HCT116 (cell line): ENCODE measurements around the gene WASHC2A.
A peak's percentile ranks its signal among the peaks of the same experiment; 100 is the strongest.
"Not testable (repeated sequence)": the region's sequence is repeated elsewhere in the genome, so short reads cannot be mapped to it uniquely, and the experiment has no call there.

Experiments
- CBX3 ChIP-seq: IDR thresholded peaks from 2 replicates; pipeline ENCODE4 v1.6.1; 2012; ENCODE audit warnings: low read depth
- CTCF ChIP-seq, 3 experiments: fragments of 200-600 bp in 1 of 3; sonication (generic) in 1 of 3; IDR thresholded peaks in 2 of 3; conservative IDR thresholded peaks in 1 of 3; 2 replicates each; pipeline ENCODE4 v1.5.1; 2012 to 2017; ENCODE audit warnings: low read depth in 2 of 3, low read length in 2 of 3, antibody characterized with exemption in 1 of 3, borderline replicate concordance in 1 of 3, control low read depth in 1 of 3, mild to moderate bottlenecking in 1 of 3, mixed read lengths in 1 of 3, mixed run types in 1 of 3, moderate library complexity in 1 of 3; ENCODE audit not compliant: insufficient read depth in 1 of 3
- JUND ChIP-seq: IDR thresholded peaks from 2 replicates; pipeline ENCODE4 v1.6.1; 2012
- POLR2A ChIP-seq: IDR thresholded peaks from 2 replicates; pipeline ENCODE4 v1.7.0; 2011; ENCODE audit warnings: borderline replicate concordance; ENCODE audit not compliant: insufficient read depth, insufficient read length; ENCODE audit errors: extremely low read depth
- POLR2AphosphoS5 ChIP-seq: IDR thresholded peaks from 2 replicates; pipeline ENCODE4 v1.6.1; 2011; ENCODE audit warnings: mild to moderate bottlenecking, low read depth, low read length, moderate library complexity
- RAD21 ChIP-seq: IDR thresholded peaks from 2 replicates; pipeline ENCODE4 v1.6.1; 2012; ENCODE audit warnings: low read depth, mild to moderate bottlenecking
- SIN3A ChIP-seq: IDR thresholded peaks from 2 replicates; pipeline ENCODE4 v1.6.1; 2012; ENCODE audit warnings: low read depth

DNA sequence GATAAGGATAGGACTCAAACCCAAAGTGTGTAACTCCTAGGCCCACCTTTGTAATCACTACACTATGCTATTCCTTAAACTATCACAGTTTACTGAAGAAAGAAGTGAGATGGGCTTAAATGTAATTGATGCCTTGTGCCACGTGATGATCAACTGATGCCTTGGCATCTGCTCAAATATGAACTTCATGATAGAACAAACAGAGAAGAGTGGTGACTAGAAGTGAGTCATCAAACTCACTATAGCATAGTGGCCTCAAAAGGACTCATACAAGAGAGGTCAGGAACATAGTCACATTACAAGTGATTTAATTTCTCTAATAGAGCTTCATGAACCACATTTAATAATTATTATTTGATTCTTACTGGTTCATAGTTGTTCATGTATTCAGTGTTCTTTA lies 101.8 kb downstream of the WASHC2A start:
- TF ChIP-seq CTCF (IDR thresholded peaks at IDR 0.05 in 2 of 3, conservative IDR thresholded peaks at IDR 0.05 in 1 of 3; ENCODE audit: borderline replicate concordance in 1 of 3, insufficient read depth in 1 of 3, low read depth in 2 of 3, low read length in 2 of 3); POLR2A; CBX3; SIN3A; POLR2AphosphoS5; RAD21: not testable (repeated sequence)
- TF ChIP-seq JUND, result peak; percentile 18; the same call in 1 of the 2 replicates
